Esophagus muscularis mucosa (tissue), 3 donors: Measurements from ENCODE around the gene MRPS18B.

Experiments used
- EP300 ChIP-seq: sonication (generic); formaldehyde crosslinking; IDR thresholded peaks from one replicate; pipeline ENCODE4 v1.6.1; 2017; ENCODE audit warnings: antibody characterized with exemption
- TF ChIP-seq, protein P1 (sequence below), 3 experiments: fragments of 200-600 bp in 2 of 3; fragments of 450-650 bp in 1 of 3; sonication (generic) in 2 of 3; IDR thresholded peaks; one replicate each; pipeline ENCODE4 v1.5.1; 2017 to 2019; ENCODE audit warnings: antibody characterized with exemption in 3 of 3, mild to moderate bottlenecking in 2 of 3, moderate library complexity in 1 of 3

GRCh38 chr6:30572148-30572547, 45.5 kb upstream of the MRPS18B start:
- TF ChIP-seq EP300, result no peak
- TF ChIP-seq, protein P1, sequence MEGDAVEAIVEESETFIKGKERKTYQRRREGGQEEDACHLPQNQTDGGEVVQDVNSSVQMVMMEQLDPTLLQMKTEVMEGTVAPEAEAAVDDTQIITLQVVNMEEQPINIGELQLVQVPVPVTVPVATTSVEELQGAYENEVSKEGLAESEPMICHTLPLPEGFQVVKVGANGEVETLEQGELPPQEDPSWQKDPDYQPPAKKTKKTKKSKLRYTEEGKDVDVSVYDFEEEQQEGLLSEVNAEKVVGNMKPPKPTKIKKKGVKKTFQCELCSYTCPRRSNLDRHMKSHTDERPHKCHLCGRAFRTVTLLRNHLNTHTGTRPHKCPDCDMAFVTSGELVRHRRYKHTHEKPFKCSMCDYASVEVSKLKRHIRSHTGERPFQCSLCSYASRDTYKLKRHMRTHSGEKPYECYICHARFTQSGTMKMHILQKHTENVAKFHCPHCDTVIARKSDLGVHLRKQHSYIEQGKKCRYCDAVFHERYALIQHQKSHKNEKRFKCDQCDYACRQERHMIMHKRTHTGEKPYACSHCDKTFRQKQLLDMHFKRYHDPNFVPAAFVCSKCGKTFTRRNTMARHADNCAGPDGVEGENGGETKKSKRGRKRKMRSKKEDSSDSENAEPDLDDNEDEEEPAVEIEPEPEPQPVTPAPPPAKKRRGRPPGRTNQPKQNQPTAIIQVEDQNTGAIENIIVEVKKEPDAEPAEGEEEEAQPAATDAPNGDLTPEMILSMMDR (IDR thresholded peaks at IDR 0.05), result no peak
